GM12878 (cell line): Measurements from ENCODE around the gene AGGF1. TPM values are rescaled to one million over a fixed set of nuclear protein-coding genes. Genes with fewer than 3 reads are reported as not detected.

Source experiments
- ATAC-seq: fragments of 200-7000 bp; cut with Tn5 transposase; 3 replicates; pipeline ENCODE4 v1.9.1; 2020; ENCODE audit warnings: mild to moderate bottlenecking, moderate library complexity
- BruUV-seq: library from RNA; stranded (reverse); fragments of 400-500 nt; replicated peaks from 2 replicates; lab custom pipeline; 2021; lab: Mats Ljungman, UMichigan
- CTCF ChIA-PET: fragments of 300-600 bp; sonication (Branson Sonifier 250); formaldehyde crosslinking; extraction: SDS; loops from one replicate; lab custom pipeline; 2021; ENCODE audit warnings: inconsistent platforms; lab: Yijun Ruan, JAX
- POLR2A ChIA-PET: fragments of 350-600 bp; formaldehyde crosslinking; extraction: SDS; loops from one replicate; lab custom pipeline; 2021; ENCODE audit warnings: inconsistent platforms; lab: Charles Lee
- RAD21 ChIA-PET: fragments of 300-600 bp; sonication (Branson Sonifier 250); formaldehyde crosslinking; loops from one replicate; lab custom pipeline; 2023; ENCODE audit warnings: antibody characterized with exemption; ENCODE audit not compliant: unreplicated experiment; lab: Charles Lee
- SMC1A ChIA-PET: fragments of 300-600 bp; sonication (Branson Sonifier 250); formaldehyde crosslinking; loops from one replicate; lab custom pipeline; 2023; ENCODE audit not compliant: unreplicated experiment, uncharacterized antibody; lab: Charles Lee
- DNase-seq: peaks from one replicate; pipeline ENCODE4 v3.0.0-alpha.2; 2011; ENCODE audit warnings: low read depth, low spot score
- FAIRE-seq: peaks from 3 replicates; lab custom pipeline; 2011; peaks lifted over from hg19 to GRCh38; lab: Jason Lieb, UNC
- H2AFZ ChIP-seq: 2 replicates; pipeline ENCODE4 v1.6.0; 2011; ENCODE audit warnings: low read depth, low read length, control low read depth; ENCODE audit not compliant: control insufficient read depth
- H3K27ac ChIP-seq: 2 replicates; pipeline ENCODE4 v1.5.1; 2011; ENCODE audit warnings: control low read depth; ENCODE audit not compliant: control insufficient read depth, insufficient read depth
- H3K27me3 ChIP-seq, 2 experiments: replicated peaks in 1 of 2; 2 replicates each; pipeline versions ENCODE4 v1.6.0 to v1.6.1; 2011; ENCODE audit warnings: low read length in 1 of 2; ENCODE audit not compliant: control insufficient read depth in 2 of 2, insufficient read depth in 2 of 2
- H3K36me3 ChIP-seq, 2 experiments: 2 replicates each; pipeline ENCODE4 v1.5.1; 2011; ENCODE audit warnings: low read length in 1 of 2; ENCODE audit not compliant: control insufficient read depth in 2 of 2, insufficient read depth in 2 of 2
- H3K4me1 ChIP-seq: 2 replicates; pipeline ENCODE4 v1.6.1; 2011; ENCODE audit warnings: mild to moderate bottlenecking, low read length, moderate library complexity, mixed read lengths; ENCODE audit not compliant: control insufficient read depth, insufficient read depth
- H3K4me2 ChIP-seq: 2 replicates; pipeline ENCODE4 v1.6.0; 2011; ENCODE audit warnings: control low read depth; ENCODE audit not compliant: control insufficient read depth, insufficient read depth
- H3K4me3 ChIP-seq: fragments of 200-600 bp; sonication (generic); 2 replicates; pipeline ENCODE4 v1.5.1; 2016
- H3K79me2 ChIP-seq: 2 replicates; pipeline ENCODE4 v1.6.0; 2011; ENCODE audit warnings: low read length; ENCODE audit not compliant: control insufficient read depth, insufficient read depth
- H3K9ac ChIP-seq: 2 replicates; pipeline ENCODE4 v1.8.0; 2011; ENCODE audit warnings: low read length, control low read depth, mixed read lengths; ENCODE audit not compliant: control insufficient read depth, insufficient read depth
- H3K9me3 ChIP-seq: replicated peaks from 3 replicates; pipeline ENCODE4 v1.5.1; 2011; ENCODE audit warnings: mild to moderate bottlenecking, low read length; ENCODE audit not compliant: control insufficient read depth, insufficient read depth
- H4K20me1 ChIP-seq: 2 replicates; pipeline ENCODE4 v1.6.0; 2011; ENCODE audit not compliant: control insufficient read depth, insufficient read depth
- ATF7 ChIP-seq: fragments of 450-650 bp; IDR thresholded peaks from 2 replicates; pipeline ENCODE4 v1.6.1; 2016; ENCODE audit warnings: low read depth, mild to moderate bottlenecking
- BRCA1 ChIP-seq: IDR thresholded peaks from 2 replicates; pipeline ENCODE4 v1.6.1; 2011; ENCODE audit warnings: low read depth, low read length, improper control_type of control experiment
- CHD2 ChIP-seq: IDR thresholded peaks from 2 replicates; pipeline ENCODE4 v1.6.1; 2011; ENCODE audit warnings: low read depth, low read length, improper control_type of control experiment, borderline replicate concordance
- SMAD5 ChIP-seq: IDR thresholded peaks from 2 replicates; pipeline ENCODE4 v1.6.1; 2016; ENCODE audit warnings: antibody characterized with exemption, low read depth
- SREBF1 ChIP-seq: IDR thresholded peaks from 2 replicates; pipeline ENCODE4 v1.6.1; 2012; ENCODE audit warnings: mild to moderate bottlenecking, low read length
- SUZ12 ChIP-seq: fragments of 200-600 bp; sonication (generic); IDR thresholded peaks from one replicate; pipeline ENCODE4 v1.6.1; 2018; ENCODE audit warnings: antibody characterized with exemption, mild to moderate bottlenecking; ENCODE audit not compliant: unreplicated experiment
- TARDBP ChIP-seq: IDR thresholded peaks from 2 replicates; pipeline ENCODE4 v1.6.1; 2016; ENCODE audit warnings: borderline replicate concordance
- TCF7 ChIP-seq: IDR thresholded peaks from 2 replicates; pipeline ENCODE4 v1.6.1; 2014; ENCODE audit warnings: antibody characterized with exemption, borderline replicate concordance
- ZBED1 ChIP-seq: IDR thresholded peaks from 2 replicates; pipeline ENCODE4 v1.6.1; 2016; ENCODE audit warnings: borderline replicate concordance
- WGBS: methylation state at CpG from one replicate; pipeline ENCODE4 v1.1.6; 2016; ENCODE audit warnings: low lambda C conversion rate; ENCODE audit not compliant: insufficient replicate concordance, insufficient coverage; ENCODE audit errors: missing lambda C conversion rate; 5-methylcytosine and 5-hydroxymethylcytosine counted together
- in situ Hi-C: fragments of 300-500 bp; cut with MboI; formaldehyde crosslinking; loops from 9 replicates; pipeline ENCODE4 v1.14.3; 2018; ENCODE audit warnings: mixed read lengths
- intact Hi-C: fragments of 100-400 bp; cut with micrococcal nuclease; formaldehyde crosslinking; loops from one replicate; pipeline ENCODE4 v1.14.2; 2022; ENCODE audit not compliant: unreplicated experiment
- polyA plus RNA-seq, 11 experiments: library from polyadenylated mRNA; depleted of rRNA in 4 of 11; unstranded in 6 of 11; stranded (reverse) in 5 of 11; fragments of >200 nt; fragmentation: Nextera tagmentation in 4 of 11; fragmentation: Illumina TruSeq in 1 of 11; extraction: Ambion mirVana in 4 of 11; extraction: Trizol in 1 of 11; gene quantifications; 1 replicate in 1 of 11; 2 replicates in 10 of 11; pipeline versions ENCODE4 v1.2.1 to v1.2.3, GENCODE V29; 2011 to 2016; ENCODE audit warnings: inconsistent platforms in 2 of 11, missing spikeins in 2 of 11, low read depth in 1 of 11
- total RNA-seq, 4 experiments: library from RNA; depleted of rRNA in 3 of 4; stranded (reverse); fragments of >200 nt in 3 of 4; fragmentation: Illumina TruSeq in 1 of 4; extraction: Trizol in 1 of 4; gene quantifications; 2 replicates each; pipeline versions ENCODE4 v1.2.1 to v1.2.3, GENCODE V29; 2013 to 2021
- TF ChIP-seq, protein P1 (sequence below): fragments of 150-350 bp; IDR thresholded peaks from 2 replicates; pipeline ENCODE4 v1.6.1; 2014; ENCODE audit warnings: mild to moderate bottlenecking, low read depth, low read length
- TF ChIP-seq, protein P2 (sequence below): fragments of 450-650 bp; IDR thresholded peaks from 2 replicates; pipeline ENCODE4 v1.6.1; 2014; ENCODE audit warnings: mild to moderate bottlenecking
- TF ChIP-seq, protein P3 (sequence below): fragments of 450-650 bp; IDR thresholded peaks from 2 replicates; pipeline ENCODE4 v1.6.1; 2017; ENCODE audit warnings: mild to moderate bottlenecking, moderate library complexity
- TF ChIP-seq, protein P4 (sequence below): IDR thresholded peaks from 2 replicates; pipeline ENCODE4 v1.6.1; 2012; ENCODE audit warnings: low read depth, low read length, improper control_type of control experiment

AGGF1 gene
- total and polyA plus RNA-seq, 10 of the 15 experiments (the other 5 are each of a cell fraction or from before 2014, with no cell fraction given), result 7.3 to 43.4 (median 20.2) TPM

DNA sequence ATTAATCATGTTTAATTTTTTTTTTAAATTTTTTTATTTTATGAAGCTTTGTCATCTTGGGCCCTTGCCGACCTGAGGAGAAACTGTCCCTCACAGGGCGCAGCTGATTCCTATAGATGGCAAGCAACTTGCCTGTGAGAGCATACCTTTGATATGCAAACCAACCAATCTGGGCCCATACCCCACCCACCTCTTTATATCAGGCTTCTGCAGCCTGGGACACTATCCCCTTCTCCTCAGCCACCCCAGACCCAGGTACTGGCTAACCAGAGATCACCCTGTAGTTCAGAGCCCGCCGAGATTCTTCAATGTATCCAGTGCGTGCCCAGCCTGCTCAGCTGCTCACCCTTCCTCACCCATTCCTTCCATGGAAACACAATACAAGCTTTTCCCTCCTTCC is 18.7 kb upstream of the AGGF1 start:
- Histone ChIP-seq H3K79me2 (no peaks in the 10 kb centered on the region), H3K27me3 (no peaks in the 10 kb centered on the region; a peak in 1 of 4 replicates), H3K9ac (no peak overlapping the region), H3K4me2 (no peak overlapping the region), H3K4me1 (no peaks in the 10 kb centered on the region), H4K20me1 (no peaks in the 10 kb centered on the region), H3K4me3 (no peak overlapping the region), H3K9me3 (no peaks in the 10 kb centered on the region), H2AFZ (no peak overlapping the region)
- POLR2A ChIA-PET, result interaction anchor here (0.6 kb wide), 1 partner anchor 14 kb away, joined by 3 read pairs; no protein-coding TSS in a partner anchor
- WGBS, result 99% methylated on average over 5 of the region's 5 CpGs
- intact Hi-C loops, result no loop called here
- CTCF ChIA-PET, result interaction anchor here (0.7 kb wide), 2 partner anchors 48 to 189 kb away, joined by 3 read pairs; no protein-coding TSS in a partner anchor
- in situ Hi-C loops, result no loop called here
- RAD21 ChIA-PET, result no interaction called here
- SMC1A ChIA-PET, result no interaction called here
- DNase-seq, result no peak
- no TSS peak for BruUV-seq
- no peak for ATAC-seq
- TF ChIP-seq, protein P1, sequence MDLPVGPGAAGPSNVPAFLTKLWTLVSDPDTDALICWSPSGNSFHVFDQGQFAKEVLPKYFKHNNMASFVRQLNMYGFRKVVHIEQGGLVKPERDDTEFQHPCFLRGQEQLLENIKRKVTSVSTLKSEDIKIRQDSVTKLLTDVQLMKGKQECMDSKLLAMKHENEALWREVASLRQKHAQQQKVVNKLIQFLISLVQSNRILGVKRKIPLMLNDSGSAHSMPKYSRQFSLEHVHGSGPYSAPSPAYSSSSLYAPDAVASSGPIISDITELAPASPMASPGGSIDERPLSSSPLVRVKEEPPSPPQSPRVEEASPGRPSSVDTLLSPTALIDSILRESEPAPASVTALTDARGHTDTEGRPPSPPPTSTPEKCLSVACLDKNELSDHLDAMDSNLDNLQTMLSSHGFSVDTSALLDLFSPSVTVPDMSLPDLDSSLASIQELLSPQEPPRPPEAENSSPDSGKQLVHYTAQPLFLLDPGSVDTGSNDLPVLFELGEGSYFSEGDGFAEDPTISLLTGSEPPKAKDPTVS, result no peak
- TF ChIP-seq SREBF1 (no peak), TARDBP (no peak), ATF7 (no peak), CHD2 (no peak), BRCA1 (no peak), SMAD5 (no peak), ZBED1 (no peak), TCF7 (no peak), SUZ12 (no peak)
- TF ChIP-seq, protein P2, sequence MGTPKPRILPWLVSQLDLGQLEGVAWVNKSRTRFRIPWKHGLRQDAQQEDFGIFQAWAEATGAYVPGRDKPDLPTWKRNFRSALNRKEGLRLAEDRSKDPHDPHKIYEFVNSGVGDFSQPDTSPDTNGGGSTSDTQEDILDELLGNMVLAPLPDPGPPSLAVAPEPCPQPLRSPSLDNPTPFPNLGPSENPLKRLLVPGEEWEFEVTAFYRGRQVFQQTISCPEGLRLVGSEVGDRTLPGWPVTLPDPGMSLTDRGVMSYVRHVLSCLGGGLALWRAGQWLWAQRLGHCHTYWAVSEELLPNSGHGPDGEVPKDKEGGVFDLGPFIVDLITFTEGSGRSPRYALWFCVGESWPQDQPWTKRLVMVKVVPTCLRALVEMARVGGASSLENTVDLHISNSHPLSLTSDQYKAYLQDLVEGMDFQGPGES, result no peak
- TF ChIP-seq, protein P3, sequence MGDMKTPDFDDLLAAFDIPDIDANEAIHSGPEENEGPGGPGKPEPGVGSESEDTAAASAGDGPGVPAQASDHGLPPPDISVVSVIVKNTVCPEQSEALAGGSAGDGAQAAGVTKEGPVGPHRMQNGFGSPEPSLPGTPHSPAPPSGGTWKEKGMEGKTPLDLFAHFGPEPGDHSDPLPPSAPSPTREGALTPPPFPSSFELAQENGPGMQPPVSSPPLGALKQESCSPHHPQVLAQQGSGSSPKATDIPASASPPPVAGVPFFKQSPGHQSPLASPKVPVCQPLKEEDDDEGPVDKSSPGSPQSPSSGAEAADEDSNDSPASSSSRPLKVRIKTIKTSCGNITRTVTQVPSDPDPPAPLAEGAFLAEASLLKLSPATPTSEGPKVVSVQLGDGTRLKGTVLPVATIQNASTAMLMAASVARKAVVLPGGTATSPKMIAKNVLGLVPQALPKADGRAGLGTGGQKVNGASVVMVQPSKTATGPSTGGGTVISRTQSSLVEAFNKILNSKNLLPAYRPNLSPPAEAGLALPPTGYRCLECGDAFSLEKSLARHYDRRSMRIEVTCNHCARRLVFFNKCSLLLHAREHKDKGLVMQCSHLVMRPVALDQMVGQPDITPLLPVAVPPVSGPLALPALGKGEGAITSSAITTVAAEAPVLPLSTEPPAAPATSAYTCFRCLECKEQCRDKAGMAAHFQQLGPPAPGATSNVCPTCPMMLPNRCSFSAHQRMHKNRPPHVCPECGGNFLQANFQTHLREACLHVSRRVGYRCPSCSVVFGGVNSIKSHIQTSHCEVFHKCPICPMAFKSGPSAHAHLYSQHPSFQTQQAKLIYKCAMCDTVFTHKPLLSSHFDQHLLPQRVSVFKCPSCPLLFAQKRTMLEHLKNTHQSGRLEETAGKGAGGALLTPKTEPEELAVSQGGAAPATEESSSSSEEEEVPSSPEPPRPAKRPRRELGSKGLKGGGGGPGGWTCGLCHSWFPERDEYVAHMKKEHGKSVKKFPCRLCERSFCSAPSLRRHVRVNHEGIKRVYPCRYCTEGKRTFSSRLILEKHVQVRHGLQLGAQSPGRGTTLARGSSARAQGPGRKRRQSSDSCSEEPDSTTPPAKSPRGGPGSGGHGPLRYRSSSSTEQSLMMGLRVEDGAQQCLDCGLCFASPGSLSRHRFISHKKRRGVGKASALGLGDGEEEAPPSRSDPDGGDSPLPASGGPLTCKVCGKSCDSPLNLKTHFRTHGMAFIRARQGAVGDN, result no peak
- TF ChIP-seq, protein P4, sequence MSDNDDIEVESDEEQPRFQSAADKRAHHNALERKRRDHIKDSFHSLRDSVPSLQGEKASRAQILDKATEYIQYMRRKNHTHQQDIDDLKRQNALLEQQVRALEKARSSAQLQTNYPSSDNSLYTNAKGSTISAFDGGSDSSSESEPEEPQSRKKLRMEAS, result no peak
- TF ChIP-seq, all 136 proteins: peak for 0
- FAIRE-seq, result no peak
- Histone ChIP-seq H3K27ac (no peak overlapping the region), H3K36me3 (no peaks in the 10 kb centered on the region)
